ENCODE measurements around the gene C5orf15.

Gene C5orf15

DNA sequence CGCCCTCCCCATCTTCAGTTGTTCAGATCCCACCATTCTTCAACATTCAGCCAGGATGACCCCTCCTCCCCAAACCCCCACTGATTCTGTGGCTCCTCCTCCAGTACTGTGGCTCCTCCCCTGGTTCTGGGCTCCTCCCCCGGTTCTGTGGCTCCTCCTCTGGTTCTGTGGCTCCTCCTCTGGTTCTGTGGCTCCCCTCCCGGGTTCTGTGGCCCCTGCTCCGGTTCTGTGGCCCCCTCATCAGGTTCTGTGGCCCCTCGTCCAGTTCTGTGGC lies 32.8 kb downstream of the C5orf15 start:
- no peak for DNase-seq

DNA sequence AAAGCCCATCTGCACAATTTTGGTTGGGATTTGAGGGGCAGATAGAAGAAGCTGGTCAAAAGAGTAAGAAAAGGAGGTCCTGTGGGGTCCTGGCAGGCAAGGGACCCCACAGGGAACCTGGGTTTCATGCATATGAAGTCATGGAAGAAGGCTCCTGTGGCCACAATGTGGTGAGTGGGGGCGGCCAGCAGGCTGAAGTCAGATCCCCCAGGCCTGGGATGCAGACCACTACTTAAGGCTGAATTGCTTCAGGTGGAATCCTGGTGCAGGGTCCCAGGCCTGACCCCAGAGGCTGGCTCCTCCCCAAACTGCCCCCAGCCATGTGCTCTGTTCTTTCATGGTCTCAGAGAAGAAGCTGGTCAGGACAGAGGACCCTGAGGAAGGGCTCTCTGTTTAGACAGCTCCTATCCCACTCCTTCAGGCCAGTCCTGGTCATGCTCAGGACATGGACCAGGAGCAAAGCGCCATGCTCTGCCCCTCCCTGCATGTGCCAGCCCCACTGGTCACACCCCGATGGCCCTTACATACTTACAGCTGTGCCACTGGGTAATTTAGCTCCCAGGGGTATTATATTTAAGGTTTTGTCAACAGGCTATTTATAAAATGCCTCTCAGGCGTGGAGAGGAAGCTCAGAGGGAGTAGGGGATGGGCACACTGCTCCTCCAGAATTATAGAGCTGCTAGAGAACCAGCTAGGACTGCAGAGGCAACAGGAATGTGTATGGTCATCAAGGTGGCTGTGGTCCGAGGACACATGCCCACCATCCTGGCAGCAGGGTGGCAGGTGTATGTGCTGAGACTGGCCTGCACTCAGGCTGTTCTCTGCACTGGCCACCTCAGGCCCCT lies 33.4 kb downstream of the C5orf15 start:
- DNase-seq: no peak

DNA sequence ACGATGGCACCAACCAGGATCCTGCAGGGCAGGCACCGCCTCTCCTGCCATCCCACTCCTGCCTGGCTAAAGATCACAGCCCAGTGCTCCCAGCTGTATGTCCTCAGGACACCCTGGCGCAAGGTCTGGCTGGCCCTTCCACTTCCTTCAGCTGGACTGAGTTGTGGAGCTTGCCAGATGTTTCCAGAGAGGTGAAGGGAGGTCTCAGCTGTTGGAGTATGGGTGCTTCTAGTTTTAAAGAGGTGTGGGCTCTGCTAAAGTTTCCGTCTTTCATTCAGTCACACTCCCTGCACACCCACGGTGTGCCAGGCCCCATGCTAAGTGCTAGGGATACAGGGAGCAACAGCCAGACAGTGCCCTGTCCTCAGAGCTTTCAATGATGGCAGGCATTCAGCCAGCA lies 34.1 kb downstream of the C5orf15 start:
- DNase-seq: no peak

DNA sequence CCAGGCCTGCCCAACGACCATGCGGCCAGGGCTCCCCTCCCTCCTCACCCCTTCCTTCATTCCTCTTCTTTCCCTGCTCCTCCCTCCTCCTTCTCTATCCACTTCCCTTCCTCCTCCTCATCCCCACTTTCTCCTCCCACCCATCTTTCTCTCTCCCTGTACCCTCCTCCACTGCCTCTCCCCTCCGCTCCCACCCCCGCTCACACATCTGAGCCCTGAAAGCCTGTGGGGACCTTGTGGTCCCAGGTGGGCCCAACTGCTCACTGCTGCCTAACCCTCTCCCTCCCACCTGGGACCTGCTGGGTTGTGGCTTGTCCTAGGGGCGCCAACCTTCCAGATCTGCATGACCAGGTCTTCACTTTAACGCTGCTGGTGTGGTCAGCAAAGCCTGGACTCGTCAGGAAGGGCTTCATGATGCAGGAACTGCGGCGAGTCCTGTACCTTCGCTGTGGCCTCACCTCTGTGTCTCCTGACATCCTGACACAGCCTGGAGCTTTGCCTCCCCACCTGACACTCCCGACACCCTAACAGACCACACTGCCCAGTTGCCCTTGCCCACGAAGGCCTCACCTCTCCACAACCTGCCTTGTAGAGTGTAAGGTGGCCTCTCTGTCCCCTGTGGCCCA lies 34.6 kb downstream of the C5orf15 start:
- no peak for DNase-seq

DNA sequence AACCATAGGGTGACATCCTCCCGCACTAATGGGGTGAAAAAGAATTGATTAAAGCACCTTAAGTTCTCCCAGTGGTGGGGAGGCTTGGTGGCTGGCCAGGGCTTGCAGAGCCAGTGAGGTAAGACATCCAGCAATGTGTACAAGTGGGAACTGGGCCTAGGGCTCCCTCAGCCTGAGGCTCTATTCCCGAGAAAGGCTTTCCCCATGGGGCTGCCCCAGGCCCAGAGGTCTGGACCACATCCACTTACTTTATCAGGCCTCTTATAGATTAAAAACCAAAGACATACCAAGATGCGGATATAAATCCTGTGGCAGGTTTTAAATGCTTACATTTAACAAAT lies 35.3 kb downstream of the C5orf15 start:
- DNase-seq: no peak

DNA sequence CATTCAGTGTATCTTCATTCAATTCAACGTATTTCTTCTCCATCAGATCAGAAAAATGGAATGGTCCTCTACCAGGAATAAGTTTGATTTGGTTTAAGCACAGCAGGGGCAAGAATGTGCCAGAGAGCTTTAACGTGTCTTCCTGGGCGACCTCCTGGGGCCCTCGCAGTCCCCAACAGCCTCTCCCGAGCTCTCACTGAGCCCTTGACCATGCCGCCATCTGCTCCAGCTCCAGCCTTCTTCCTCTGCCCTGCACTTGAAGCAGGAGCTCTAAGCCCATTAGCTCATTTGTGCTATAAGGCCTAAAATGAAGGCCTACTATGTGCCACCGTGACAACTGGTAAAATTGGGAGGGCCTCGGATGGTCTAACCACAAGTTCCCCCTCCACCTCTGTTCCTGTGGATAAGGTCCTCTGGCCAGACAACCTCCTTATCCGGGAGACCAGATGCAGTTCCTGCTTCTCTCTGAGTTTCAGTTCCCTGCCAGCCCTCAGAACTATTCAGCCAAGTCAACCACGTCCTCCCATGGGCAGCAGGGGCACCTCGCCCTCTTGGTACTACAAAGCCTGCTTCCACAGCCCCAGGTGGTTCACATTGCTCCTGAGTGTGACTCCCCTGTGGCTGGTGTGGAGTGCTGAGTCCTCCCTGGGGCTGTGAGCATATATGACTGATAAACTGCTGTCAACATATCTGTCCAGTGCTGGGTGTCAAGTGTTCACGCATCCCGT lies 35.8 kb downstream of the C5orf15 start:
- no peak for DNase-seq

DNA sequence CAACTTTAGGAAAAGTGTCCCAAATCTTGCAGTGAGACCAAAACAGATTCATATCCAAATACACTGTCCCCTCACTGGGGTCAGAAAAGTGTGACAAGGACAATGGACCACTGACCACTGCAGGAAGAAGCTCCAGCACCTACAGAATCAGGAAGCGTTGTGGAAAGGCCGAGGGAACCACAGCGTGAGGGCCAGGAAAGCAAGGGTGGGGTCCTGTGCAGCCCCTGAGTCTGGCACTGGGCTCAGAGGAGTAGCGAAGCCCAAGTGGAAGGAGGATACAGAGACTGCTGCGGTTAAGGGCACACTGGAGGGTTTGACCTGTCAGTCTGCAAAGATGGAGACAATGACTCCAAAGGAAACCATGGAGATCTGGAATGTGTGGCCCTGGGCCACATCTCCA lies 36.9 kb downstream of the C5orf15 start:
- no peak for DNase-seq

DNA sequence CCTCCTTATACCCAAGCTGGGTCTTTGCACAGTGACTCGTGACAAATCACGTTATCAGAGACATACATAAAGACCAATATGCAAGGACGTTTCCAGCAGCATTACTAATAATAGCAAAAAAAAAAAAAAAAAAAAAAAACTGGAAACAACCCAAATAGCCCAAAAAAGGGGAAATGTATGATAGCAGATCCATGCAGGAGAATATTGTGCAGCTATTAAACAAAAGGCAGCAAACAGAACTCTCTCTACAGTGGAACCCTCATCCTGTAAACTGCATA lies 37.7 kb downstream of the C5orf15 start:
- no peak for DNase-seq

DNA sequence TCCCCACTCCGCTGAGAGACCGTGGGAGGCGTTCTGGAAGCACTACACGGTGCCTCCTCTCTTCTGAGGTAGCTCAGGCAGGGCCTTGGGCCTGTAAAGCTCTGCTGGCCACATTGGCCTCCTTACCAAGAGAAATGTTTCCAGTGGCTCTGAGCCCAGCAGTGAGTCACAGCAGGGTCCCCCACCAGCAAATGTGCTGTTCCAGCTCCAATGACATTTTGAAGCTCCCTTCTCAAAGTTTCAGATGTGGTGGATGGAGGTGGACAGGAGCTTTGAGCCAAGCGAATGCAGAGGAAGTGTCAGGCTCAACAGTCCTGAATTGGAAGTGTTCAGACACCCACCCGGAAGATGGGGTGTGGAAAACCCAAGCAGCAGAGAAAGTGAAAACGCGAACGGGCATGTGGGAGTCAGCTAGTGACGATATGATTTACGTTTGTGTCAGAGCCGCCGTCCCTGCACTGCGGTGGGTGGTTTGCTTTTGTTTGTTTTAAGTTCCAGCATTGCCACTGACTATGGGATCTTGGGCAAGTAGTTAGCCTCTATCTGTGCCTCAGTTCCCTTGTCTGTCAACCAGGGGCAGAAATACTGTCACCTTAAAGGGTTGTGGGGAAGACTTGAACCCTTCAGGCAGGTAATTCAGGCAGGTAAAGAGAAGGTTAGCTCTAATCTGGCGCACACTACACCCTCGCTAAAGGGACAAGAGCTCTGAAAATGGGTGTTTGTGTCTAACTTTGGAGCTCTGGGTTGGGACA lies 38.2 kb downstream of the C5orf15 start:
- DNase-seq: no peak

DNA sequence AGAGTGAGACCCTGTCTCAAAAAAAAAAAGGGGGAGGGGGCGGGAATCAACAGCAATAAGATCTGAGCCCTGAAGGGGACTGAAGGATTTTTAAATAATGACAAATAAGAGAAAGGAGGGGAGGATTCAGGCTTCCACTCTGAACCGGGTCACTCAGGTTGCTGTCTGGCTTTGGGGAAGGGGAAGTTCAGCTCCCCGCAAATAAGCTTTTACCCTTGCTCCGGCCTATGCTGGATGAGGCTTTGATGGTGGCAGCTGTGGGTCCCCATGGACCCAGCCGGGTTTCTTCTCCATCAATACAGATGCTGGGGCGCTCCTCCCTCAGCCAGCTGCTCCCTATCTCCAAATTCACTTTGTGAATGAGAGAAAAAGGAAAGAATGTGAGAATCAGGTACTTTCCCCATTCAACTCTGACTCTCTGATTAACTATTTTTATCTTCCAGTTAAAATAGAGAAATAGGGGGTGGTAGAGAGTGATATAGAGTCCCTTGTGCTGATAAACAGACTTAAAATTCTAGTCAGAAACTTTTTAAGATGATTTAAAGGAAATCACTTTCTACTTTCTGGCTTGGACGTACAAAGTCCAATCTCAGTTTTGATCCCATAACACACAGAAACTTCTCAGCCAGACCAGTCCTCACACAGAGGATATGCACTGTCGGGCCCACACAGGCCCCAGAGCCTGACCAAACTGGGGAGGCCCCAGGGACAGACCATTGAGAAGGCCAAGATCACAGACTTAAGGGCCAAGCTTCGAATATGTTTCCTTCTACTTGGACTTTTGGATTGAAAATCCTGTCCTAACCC lies 39.6 kb downstream of the C5orf15 start:
- no peak for DNase-seq

DNA sequence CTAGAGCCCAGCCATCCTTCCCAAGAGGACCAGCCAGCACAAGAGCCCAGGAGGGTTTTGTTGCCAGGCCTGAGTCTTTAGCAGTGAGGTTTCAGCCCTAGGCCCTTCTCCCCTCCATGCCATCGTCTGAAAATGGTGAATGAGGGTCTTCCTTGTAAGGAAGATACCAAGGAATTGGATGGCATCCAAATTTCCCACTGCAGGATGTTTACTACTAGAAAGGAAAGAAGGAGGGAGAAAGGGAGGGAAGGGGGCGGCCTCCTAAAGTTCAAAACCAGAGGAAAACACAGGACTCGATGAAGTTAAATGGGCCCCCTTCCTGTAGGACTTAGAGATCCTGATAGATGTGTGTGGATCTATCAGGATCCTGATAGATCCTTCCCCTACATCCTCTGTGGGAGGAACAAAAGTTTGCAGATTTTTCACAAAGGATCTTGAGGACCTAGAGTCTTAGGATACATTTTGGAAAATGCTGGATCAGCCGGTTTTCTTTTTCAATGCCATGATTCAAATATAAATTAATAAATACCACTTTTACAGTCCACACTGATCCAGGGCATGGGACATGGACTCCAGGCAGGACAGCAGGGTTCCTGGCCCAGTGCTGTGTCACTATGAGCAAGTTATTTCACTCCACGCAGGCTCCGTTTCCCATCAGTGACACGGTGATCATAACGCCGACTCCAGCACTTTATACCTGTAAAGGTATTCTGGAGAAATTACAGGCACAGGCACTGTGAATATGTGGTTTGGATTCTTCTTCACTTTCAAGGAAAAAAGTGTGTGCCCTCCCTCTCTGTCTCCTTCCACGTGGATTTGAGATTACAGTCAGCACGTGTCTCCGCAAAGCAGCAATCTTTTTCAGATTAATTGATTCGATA lies 40.9 kb downstream of the C5orf15 start:
- no peak for DNase-seq

DNA sequence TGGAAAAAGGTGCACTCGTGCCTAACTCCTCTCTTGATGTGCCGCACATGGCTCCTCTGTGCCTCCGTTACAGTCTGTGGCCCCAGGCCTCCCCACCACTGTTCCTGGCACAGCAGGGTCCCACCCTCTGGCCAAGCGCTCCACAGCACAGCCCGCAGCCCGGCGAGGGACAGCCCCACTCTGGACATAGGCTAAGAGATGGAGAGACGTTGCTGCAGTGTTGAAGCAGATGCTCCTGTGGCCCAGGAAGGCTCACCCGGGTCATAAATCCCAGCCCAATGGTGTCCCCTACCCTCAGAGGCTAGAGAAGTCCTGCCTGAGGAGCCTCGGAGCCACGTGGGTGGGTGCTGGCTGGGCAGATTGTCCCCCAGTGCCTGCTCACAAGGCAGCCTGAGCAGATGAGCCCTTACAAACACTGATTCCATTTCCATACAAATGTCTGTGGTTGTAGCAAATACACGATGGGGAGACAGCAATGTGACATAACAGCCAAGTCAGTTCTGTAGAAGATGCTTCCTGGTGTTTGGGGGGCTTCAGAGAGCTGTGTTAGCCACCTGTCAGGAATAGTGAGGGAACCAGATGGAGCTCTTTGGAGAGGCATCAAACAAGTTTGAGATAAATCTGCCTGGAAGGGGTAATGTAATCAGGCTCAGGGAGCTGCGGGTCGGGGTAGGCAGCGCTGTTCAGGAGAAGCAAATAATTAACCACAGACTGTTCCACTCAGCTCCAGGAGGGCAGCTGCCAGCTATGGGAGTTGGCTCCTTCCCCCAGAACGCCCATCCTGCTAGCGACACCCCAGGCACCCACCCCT lies 41.7 kb downstream of the C5orf15 start:
- no peak for DNase-seq

DNA sequence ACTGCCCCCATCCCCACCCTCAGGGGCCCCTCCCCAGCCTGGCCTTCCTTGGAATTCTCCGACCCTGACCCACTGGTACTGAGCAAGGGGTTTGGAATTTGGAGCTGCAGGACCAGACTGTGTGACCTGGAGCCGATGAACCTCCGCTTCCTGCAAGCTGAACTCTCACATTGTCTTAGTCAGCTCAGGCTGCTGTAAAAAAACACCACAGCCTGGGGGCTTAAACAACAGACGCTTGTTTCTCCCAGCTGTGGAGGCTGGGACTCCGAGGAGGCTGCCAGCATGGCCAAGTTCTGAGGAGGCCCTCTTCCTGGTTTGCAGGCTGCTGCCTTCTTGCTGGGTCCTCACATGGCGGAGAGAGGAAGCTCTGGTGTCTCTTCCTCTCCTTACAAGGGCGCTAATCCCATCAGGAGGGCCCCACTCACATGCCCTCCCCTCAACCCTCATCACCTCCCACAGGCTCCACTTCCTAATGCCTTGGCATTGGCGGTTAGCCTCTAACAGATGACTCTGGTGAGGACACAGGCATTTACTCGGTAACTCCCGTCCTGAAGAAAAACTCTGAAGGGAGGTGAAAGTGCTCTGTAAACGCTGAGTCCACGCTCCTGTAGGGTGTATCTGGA lies 42.4 kb downstream of the C5orf15 start:
- DNase-seq: no peak

DNA sequence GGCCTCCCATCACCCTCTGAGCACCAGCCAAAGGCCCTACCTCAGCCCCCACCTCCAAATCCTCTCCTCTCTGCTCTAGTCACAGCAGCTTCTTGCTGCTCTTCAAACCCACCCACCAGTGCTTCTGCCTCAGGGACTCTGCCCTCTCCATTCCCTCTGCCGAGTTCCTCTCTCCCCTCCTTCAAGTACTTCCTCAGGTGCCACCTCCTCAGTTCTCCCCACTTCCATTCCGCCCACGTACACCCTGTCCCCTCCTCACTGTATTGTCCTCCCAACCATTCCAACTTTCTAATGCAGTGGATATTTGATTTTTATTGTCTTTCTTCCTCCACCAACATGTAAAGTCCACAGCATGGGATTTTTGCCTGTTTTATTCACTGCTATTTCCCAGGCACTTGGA lies 43.2 kb downstream of the C5orf15 start:
- no peak for DNase-seq

DNA sequence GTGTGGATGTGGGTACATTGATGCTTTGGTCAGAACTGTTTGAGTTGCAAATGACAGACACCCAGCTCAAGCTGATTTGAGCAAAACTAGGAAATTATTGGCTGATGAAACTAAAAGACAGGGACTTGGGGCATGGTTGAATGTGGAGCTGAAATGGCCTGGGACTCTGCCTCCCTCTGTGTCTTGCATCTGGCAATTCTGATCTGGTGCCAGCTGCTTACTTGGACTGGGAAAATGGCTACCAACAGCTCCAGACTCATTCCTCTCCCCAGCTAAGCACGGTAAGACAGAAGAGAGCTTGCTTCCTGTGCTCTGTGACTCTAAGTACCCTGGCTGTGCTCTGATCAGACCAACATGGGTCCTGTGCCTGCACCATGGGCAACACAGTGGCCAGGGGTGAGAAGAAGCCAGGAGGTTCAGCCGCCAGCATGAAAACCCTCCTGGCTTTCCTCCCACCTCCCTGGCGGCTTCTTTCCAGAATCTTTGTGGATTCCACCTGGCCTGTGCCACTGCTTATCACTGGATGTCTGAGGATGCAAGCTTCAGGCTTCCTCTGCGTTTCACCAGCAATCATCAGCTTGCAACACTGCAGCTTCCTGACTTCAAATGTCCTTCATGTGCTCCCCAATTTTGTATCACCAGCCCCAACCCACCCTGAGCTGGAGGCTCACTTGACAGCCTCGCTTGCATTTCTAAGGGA lies 44.1 kb downstream of the C5orf15 start:
- DNase-seq: no peak

DNA sequence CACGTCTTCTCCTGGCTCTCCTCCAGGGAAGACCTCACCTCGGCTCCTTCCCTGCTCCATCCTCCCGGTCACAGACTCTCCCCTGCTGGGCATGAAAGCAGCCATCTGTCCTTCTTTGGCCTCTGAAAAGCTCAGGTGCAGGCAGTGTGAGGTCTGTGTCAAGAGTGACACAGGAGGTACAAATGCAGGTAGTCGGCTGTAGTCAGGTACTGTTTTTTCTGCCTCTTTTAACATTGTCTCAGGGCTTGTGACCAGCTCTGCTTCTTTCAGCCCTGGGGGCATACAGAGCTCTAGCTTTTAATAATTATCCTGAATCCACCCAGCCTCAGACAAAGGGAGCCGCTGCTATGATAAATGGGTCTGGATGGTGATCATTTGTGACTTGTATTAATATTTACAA lies 46.4 kb downstream of the C5orf15 start:
- no peak for DNase-seq

DNA sequence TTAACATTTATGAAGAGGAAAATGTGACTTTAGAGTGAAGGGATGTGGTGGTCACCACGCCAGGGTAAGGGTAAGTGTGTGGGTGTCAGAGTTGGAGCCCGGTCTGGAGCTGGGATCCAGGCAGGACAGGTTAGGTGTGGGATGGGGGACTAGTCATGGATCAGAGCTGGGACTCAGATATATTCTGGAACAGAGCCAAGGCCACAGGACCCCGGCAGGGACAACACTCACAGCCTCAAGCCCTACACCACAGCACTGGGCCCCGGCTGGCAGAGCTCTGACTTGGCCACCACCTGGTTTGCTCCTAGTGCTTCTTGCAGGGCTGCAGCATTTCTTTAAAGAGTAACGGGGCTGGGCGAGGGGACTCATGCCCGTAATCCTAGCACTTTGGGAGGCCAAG lies 47.4 kb downstream of the C5orf15 start:
- no peak for DNase-seq

DNA sequence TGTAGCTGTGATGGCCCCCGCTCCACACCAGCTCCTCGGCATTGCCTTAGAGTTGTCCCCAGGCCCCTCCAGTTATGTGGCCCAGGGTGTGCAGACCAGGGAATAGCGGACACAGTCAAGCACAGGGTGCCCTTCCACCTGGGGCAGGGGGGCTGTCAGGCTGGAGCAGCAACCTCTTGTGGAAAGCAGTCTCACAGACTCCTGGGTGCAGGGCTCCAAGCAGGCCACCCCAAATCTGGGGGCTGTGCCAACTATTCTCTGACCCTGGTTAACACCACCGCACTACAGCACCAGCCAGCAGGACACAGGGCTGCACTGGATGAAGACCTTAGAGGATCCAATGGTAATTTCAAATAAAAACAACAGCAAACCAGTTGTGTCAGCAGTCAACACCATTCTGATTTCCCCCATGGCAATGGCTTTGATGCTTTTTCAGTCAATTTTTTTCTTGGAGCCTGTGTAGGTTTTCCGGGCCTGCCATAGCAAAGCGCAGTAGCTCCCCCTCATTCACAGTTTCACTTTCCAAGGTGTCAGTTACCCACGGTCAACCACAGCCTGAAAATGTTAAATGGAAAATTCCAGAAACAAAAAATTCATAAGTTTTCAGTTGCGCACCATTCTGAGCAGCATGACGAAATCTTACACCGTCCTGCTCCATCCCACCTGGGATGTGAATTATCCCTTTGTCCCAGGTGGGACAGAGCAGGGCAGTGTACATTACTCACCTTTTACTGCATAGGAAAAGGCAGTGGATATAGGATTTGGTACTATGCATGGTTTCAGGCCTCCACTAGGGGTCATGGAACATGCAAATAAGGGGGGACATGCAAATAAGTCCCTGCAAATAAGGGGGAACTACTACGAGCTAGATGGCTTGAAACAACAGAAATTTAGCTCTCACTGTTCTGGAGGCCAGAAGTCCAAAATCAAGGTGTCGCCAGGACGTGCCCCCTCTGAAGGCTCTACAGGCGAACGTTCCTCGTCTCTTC lies 49.0 kb downstream of the C5orf15 start:
- DNase-seq: no peak

DNA sequence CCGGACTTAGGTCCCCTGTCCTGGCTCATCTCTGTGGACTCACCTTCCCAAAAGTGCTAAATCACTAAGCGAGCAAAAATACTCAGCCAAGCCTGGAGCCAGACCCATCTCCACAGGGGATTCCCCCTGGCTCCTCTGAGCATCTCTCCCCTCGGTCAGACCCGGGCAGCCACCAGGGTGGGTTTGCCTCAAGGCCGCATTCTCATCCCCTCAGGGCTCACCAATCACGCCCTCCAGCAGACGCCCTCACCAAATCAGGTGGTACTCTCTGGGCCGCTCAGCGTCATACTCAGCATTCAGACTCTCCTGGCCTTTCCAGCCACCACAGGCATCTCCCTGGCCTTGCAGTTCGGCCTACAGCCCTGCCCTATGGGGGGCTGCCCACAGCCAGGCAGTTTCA lies 49.7 kb downstream of the C5orf15 start:
- no peak for DNase-seq

Data from NCI-H1105 (cell line).